Lung (tissue), 12 donors: Measurements from ENCODE around the gene EEF1E1. TPM values are rescaled to one million over a fixed set of nuclear protein-coding genes. Genes with fewer than 3 reads are reported as not detected.
"Not testable (repeated sequence)": the region's sequence is repeated elsewhere in the genome, so short reads cannot be mapped to it uniquely, and the experiment has no call there.

Source experiments
- ATAC-seq: fragments of 200-7000 bp; cut with Tn5 transposase; one replicate; pipeline ENCODE4 v1.9.1; 2020; ENCODE audit warnings: moderate number of reproducible peaks; ENCODE audit not compliant: insufficient read depth, low FRiP score
- DNase-seq, 3 donors: peaks; one replicate each; pipeline ENCODE4 v3.0.0-alpha.2; 2013 to 2017
- H3K27ac ChIP-seq, 2 donors: one replicate each; pipeline ENCODE4 v1.5.1; 2013; ENCODE audit warnings: mild to moderate bottlenecking in 2 of 2, moderate library complexity in 2 of 2, control low read depth in 1 of 2, inconsistent platforms in 1 of 2, low read depth in 1 of 2, low read length in 1 of 2
- H3K27me3 ChIP-seq, 3 donors: one replicate each; pipeline ENCODE4 v1.5.1; 2013; ENCODE audit warnings: low read length in 2 of 3; ENCODE audit not compliant: control insufficient read depth in 3 of 3, insufficient read depth in 3 of 3
- H3K36me3 ChIP-seq, 4 donors: one replicate each; pipeline ENCODE4 v1.5.1; 2013; ENCODE audit warnings: low read length in 4 of 4, mild to moderate bottlenecking in 1 of 4, moderate library complexity in 1 of 4; ENCODE audit not compliant: control insufficient read depth in 4 of 4, insufficient read depth in 4 of 4
- H3K4me1 ChIP-seq, 5 donors: one replicate each; pipeline ENCODE4 v1.5.1; 2013; ENCODE audit warnings: low read length in 5 of 5, mild to moderate bottlenecking in 2 of 5, moderate library complexity in 1 of 5; ENCODE audit not compliant: control insufficient read depth in 5 of 5, insufficient read depth in 5 of 5
- H3K4me3 ChIP-seq: one replicate; pipeline ENCODE4 v1.5.1; 2013; ENCODE audit warnings: mild to moderate bottlenecking, control low read depth, moderate library complexity
- H3K9ac ChIP-seq, 2 donors: one replicate each; pipeline ENCODE4 v1.5.1; 2013; ENCODE audit warnings: low read length in 2 of 2, control low read depth in 1 of 2; ENCODE audit not compliant: insufficient read depth in 1 of 2
- H3K9me3 ChIP-seq, 4 donors: one replicate each; pipeline ENCODE4 v1.5.1; 2013; ENCODE audit warnings: low read length in 3 of 4, mild to moderate bottlenecking in 1 of 4, moderate library complexity in 1 of 4; ENCODE audit not compliant: control insufficient read depth in 4 of 4, insufficient read depth in 3 of 4
- CTCF ChIP-seq: IDR thresholded peaks from 2 replicates; pipeline ENCODE4 v1.5.1; 2012; ENCODE audit warnings: mild to moderate bottlenecking; ENCODE audit errors: control extremely low read depth, extremely low read depth
- WGBS, 2 donors: extraction: QIAGEN DNeasy Blood & Tissue Kit; methylation state at CpG; one replicate each; pipeline ENCODE4 v1.1.7; 2013; 5-methylcytosine and 5-hydroxymethylcytosine counted together
- polyA plus RNA-seq, 2 donors: library from polyadenylated mRNA; stranded (reverse); fragments of 200-250 nt; gene quantifications; one replicate each; pipeline ENCODE4 v1.2.1, GENCODE V29; 2013
- total RNA-seq, 2 donors: library from RNA; depleted of rRNA in 1 of 2; stranded (reverse); fragments of >200 nt in 1 of 2; gene quantifications; one replicate each; pipeline ENCODE4 v1.2.1, GENCODE V29; 2014 to 2021
- donor health status: control.
- donor health status: control.
- donor health status: Bipolar disorder and iron deficiency.
- donor health status: healthy.
- donor health status: DM: yes; HTN: yes; CAD: no.

Gene EEF1E1
- total and polyA plus RNA-seq, 4 donors: 15.2 to 39.2 (median 28.0) TPM

- Histone ChIP-seq H3K27ac (no peak overlapping the region), H3K9ac (no peak overlapping the region), H3K4me3 (no peak overlapping the region), H3K9me3 (peaks cover 0 to 7% (median 0%) of the 10 kb centered on the region in 4 donors), H3K27me3 (no peaks in the 10 kb centered on the region), H3K4me1 (no peaks in the 10 kb centered on the region), H3K36me3 (peaks cover 3 to 9% (median 6%) of the 10 kb centered on the region in 4 donors)
- TF ChIP-seq CTCF: no peak
- DNase-seq (no peak), ATAC-seq (no peak)
- 90 to 93% methylated on average over 9 of the region's 9 CpGs for WGBS, 2 donors
Observed at GRCh38 chr6:8041913-8042583, 60.3 kb downstream of the EEF1E1 start.

- H3K36me3 ChIP-seq, H3K9me3 ChIP-seq, H3K27me3 ChIP-seq, H3K27ac ChIP-seq, ATAC-seq, H3K4me3 ChIP-seq, DNase-seq, H3K9ac ChIP-seq, H3K4me1 ChIP-seq: not testable (repeated sequence)
- WGBS, 2 donors: 85 to 90% methylated on average over 3 of the region's 3 CpGs
Observed at GRCh38 chr6:8034107-8034506, 68.2 kb downstream of the EEF1E1 start.

- Histone ChIP-seq H3K9ac (no peak overlapping the region), H3K27ac (no peak overlapping the region), H3K9me3 (no peaks in the 10 kb centered on the region), H3K27me3 (no peaks in the 10 kb centered on the region), H3K36me3 (peaks cover 0 to 2% (median 0%) of the 10 kb centered on the region in 4 donors), H3K4me3 (no peak overlapping the region), H3K4me1 (peaks cover 0 to 7% (median 4%) of the 10 kb centered on the region in 5 donors)
- ATAC-seq (no peak), DNase-seq (no peak)
- TF ChIP-seq CTCF: no peak
- WGBS, 2 donors: 78 to 90% methylated on average over 5 of the region's 5 CpGs
Observed at GRCh38 chr6:8030920-8031319, 71.4 kb downstream of the EEF1E1 start.

Other genes with a start within 250 kb of the EEF1E1 start
- gene TXNDC5, start 191.8 kb downstream of the EEF1E1 start, total RNA-seq: 100 to 1,000 TPM; 115 to 177 TPM
- gene TXNDC5, start 191.8 kb downstream of the EEF1E1 start, polyA plus RNA-seq: 100 to 1,000 TPM in 1 of 2 donors, 10 to 100 TPM in 1; 79.2 to 131 TPM
- 10 to 100 TPM in 1 of 2 donors, 1 to 10 TPM in 1; 8.6 to 20.5 TPM for gene BLOC1S5, start 38.2 kb downstream of the EEF1E1 start, total RNA-seq
- gene BLOC1S5, start 38.2 kb downstream of the EEF1E1 start, polyA plus RNA-seq: 1 to 10 TPM; 3.5 to 4.6 TPM